A549 (cell line): ENCODE measurements around the gene TMEM139.

Experiments
- CHD2 ChIP-seq: fragments of 150-350 bp; IDR thresholded peaks from 2 replicates; pipeline ENCODE4 v1.6.1; 2014; ENCODE audit warnings: low read length; ENCODE audit not compliant: partially characterized antibody
- EP300 ChIP-seq, 2 experiments: fragments of >200 bp; sonication (Bioruptor Twin); formaldehyde crosslinking; IDR thresholded peaks; 2 replicates in 1 of 2; 3 replicates in 1 of 2; pipeline ENCODE4 v1.6.1; 2016 to 2017
- MAFK ChIP-seq: fragments of 450-650 bp; IDR thresholded peaks from 2 replicates; pipeline ENCODE4 v1.6.1; 2014; ENCODE audit not compliant: partially characterized antibody
- MYC ChIP-seq: IDR thresholded peaks from 2 replicates; pipeline ENCODE4 v1.6.1; 2012; ENCODE audit warnings: mild to moderate bottlenecking, inconsistent platforms, low read length, improper control_type of control experiment, borderline replicate concordance
- POLR2A ChIP-seq: IDR thresholded peaks from 2 replicates; pipeline ENCODE4 v1.6.1; 2012; ENCODE audit warnings: mild to moderate bottlenecking, low read length
- RAD21 ChIP-seq, 2 experiments: fragments of >200 bp in 1 of 2; sonication (Bioruptor Twin) in 1 of 2; formaldehyde crosslinking in 1 of 2; IDR thresholded peaks in 1 of 2; conservative IDR thresholded peaks in 1 of 2; 2 replicates in 1 of 2; 3 replicates in 1 of 2; pipeline ENCODE4 v1.6.1; 2012 to 2018; ENCODE audit warnings: inconsistent platforms in 1 of 2
- SREBF2 ChIP-seq: fragments of 450-650 bp; IDR thresholded peaks from 2 replicates; pipeline ENCODE4 v1.6.1; 2014; ENCODE audit warnings: mild to moderate bottlenecking, moderate library complexity
- TF ChIP-seq, protein P1 (sequence below): fragments of >200 bp; sonication (Bioruptor Twin); formaldehyde crosslinking; IDR thresholded peaks from 2 replicates; pipeline ENCODE4 v1.6.1; 2016
- TF ChIP-seq, protein P2 (sequence below): IDR thresholded peaks from 2 replicates; pipeline ENCODE4 v1.6.1; 2012
- TF ChIP-seq, protein P3 (sequence below): fragments of >200 bp; sonication (Bioruptor Twin); formaldehyde crosslinking; IDR thresholded peaks from 3 replicates; pipeline ENCODE4 v1.5.1; 2016

DNA sequence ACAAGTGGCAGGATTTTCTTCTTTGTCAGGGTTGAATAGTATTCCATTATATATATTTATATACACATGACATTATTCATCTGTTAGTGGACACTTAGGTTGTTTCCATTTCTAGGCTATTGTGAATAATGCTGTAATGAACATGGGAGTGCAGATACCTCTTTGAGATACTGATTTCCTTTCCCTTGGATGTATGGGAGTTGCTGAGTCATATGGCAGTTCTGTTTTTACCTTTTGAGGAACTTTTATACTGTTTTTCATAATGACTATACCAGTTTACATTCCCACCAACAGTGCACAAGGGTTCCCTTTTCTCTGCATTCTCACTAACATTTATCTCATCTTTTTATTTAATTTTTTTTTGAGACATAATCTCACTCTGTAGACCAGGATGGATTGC, 29.4 kb downstream of the TMEM139 start:
- TF ChIP-seq MYC (no peak), POLR2A (no peak), RAD21 (conservative IDR thresholded peaks at IDR 0.05 in 1 of 2, IDR thresholded peaks at IDR 0.05 in 1 of 2) (no peak), MAFK (no peak), SREBF2 (no peak), EP300 (IDR thresholded peaks at IDR 0.05) (no peak), CHD2 (no peak)
- TF ChIP-seq, protein P1, sequence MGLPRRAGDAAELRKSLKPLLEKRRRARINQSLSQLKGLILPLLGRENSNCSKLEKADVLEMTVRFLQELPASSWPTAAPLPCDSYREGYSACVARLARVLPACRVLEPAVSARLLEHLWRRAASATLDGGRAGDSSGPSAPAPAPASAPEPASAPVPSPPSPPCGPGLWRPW, result no peak
- TF ChIP-seq, protein P2, sequence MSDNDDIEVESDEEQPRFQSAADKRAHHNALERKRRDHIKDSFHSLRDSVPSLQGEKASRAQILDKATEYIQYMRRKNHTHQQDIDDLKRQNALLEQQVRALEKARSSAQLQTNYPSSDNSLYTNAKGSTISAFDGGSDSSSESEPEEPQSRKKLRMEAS, result no peak
- TF ChIP-seq, protein P3, sequence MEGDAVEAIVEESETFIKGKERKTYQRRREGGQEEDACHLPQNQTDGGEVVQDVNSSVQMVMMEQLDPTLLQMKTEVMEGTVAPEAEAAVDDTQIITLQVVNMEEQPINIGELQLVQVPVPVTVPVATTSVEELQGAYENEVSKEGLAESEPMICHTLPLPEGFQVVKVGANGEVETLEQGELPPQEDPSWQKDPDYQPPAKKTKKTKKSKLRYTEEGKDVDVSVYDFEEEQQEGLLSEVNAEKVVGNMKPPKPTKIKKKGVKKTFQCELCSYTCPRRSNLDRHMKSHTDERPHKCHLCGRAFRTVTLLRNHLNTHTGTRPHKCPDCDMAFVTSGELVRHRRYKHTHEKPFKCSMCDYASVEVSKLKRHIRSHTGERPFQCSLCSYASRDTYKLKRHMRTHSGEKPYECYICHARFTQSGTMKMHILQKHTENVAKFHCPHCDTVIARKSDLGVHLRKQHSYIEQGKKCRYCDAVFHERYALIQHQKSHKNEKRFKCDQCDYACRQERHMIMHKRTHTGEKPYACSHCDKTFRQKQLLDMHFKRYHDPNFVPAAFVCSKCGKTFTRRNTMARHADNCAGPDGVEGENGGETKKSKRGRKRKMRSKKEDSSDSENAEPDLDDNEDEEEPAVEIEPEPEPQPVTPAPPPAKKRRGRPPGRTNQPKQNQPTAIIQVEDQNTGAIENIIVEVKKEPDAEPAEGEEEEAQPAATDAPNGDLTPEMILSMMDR, result no peak
